GM19351 (cell line): ENCODE data around the gene SPINDOC.

ENCODE experiments used
- ATAC-seq: cut with Tn5 transposase; IDR thresholded peaks from one replicate; pipeline ENCODE4 v1.9.1; 2021; ENCODE audit warnings: mild to moderate bottlenecking, moderate library complexity; ENCODE audit not compliant: unreplicated experiment

Gene SPINDOC

GRCh38 chr11:63829823-63830489 is 16.7 kb downstream of the SPINDOC start:
- ATAC-seq, result no peak

GRCh38 chr11:63831326-63831725 is 18.1 kb downstream of the SPINDOC start:
- ATAC-seq, result no peak

- no peak for ATAC-seq
Observed at GRCh38 chr11:63832336-63832735, 19.1 kb downstream of the SPINDOC start.

GRCh38 chr11:63833048-63833447 is 19.8 kb downstream of the SPINDOC start:
- ATAC-seq, result no peak

- ATAC-seq, result no peak
Observed at GRCh38 chr11:63834535-63835157, 21.4 kb downstream of the SPINDOC start.

- no peak for ATAC-seq
Observed at GRCh38 chr11:63835158-63835545, 21.9 kb downstream of the SPINDOC start.

GRCh38 chr11:63837027-63837688 is 23.9 kb downstream of the SPINDOC start:
- no peak for ATAC-seq

- no peak for ATAC-seq
Observed at GRCh38 chr11:63837739-63838138, 24.5 kb downstream of the SPINDOC start.

- no peak for ATAC-seq
Observed at GRCh38 chr11:63838150-63838677, 25.0 kb downstream of the SPINDOC start.

- ATAC-seq, result peak; percentile 75
Observed at GRCh38 chr11:63838678-63839507, 25.6 kb downstream of the SPINDOC start, which contains the start of gene MARK2. TSS of gene MARK2 (plus strand) at chr11:63839110. CDS start at chr11:63839507, 397 bp downstream.

GRCh38 chr11:63839508-63840355 is 26.5 kb downstream of the SPINDOC start:
- no peak for ATAC-seq

GRCh38 chr11:63840356-63841060 is 27.3 kb downstream of the SPINDOC start:
- no peak for ATAC-seq

- no peak for ATAC-seq
Observed at GRCh38 chr11:63841554-63841953, 28.3 kb downstream of the SPINDOC start.

GRCh38 chr11:63843041-63843440 is 29.8 kb downstream of the SPINDOC start:
- ATAC-seq, result no peak

GRCh38 chr11:63844836-63845235 is 31.6 kb downstream of the SPINDOC start:
- ATAC-seq, result no peak

- no peak for ATAC-seq
Observed at GRCh38 chr11:63845303-63845702, 32.0 kb downstream of the SPINDOC start.

GRCh38 chr11:63845911-63846310 is 32.7 kb downstream of the SPINDOC start:
- ATAC-seq, result no peak

- no peak for ATAC-seq
Observed at GRCh38 chr11:63846897-63847296, 33.6 kb downstream of the SPINDOC start.

GRCh38 chr11:63847363-63847762 is 34.1 kb downstream of the SPINDOC start:
- ATAC-seq, result no peak
